NCI-H82 treated with DMSO at 0.1 percent for 48 hours (cell line): ENCODE data around the gene RAPSN.

Experiments
- DNase-seq: peaks from one replicate; lab custom pipeline; 2025; ENCODE audit not compliant: unreplicated experiment; lab: John Stamatoyannopoulos, UW

The RAPSN gene

DNA sequence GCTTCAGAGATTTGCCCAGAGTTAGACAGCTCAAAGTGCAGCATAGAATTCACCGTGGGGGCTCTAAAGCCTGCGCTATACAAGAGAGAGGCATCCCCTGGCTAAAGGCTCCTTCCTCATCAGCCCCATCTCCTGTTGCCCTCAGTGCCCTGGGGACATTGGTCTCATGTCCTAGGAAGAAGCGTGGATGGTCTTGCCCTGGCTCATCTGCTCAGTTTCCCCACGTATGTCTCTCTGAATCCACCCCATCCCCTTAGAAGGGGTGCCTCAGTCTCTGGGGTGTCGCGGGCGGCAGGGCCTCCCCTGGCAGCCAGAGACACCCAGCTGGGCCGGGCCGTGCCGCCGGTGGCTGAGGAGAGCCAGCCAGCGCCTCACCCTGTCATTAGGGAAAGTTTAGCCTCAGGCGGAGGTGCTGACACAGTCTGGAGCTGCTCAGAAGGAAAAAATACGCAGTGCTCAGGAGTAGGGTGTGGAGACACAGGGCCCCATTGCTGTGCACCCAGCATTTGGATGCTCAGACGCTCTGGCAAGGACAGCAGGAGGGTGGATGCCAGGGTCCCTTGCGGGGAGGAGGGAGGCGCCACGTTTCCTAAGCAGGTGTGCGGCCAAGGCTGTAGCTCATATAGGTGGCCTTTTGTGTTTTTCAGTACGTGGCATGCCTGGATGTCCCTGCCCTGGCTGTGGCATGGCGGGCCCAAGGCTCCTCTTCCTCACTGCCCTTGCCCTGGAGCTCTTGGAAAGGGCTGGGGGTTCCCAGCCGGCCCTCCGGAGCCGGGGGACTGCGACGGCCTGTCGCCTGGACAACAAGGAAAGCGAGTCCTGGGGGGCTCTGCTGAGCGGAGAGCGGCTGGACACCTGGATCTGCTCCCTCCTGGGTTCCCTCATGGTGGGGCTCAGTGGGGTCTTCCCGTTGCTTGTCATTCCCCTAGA, 39.2 kb downstream of the RAPSN start:
- no peak for DNase-seq

DNA sequence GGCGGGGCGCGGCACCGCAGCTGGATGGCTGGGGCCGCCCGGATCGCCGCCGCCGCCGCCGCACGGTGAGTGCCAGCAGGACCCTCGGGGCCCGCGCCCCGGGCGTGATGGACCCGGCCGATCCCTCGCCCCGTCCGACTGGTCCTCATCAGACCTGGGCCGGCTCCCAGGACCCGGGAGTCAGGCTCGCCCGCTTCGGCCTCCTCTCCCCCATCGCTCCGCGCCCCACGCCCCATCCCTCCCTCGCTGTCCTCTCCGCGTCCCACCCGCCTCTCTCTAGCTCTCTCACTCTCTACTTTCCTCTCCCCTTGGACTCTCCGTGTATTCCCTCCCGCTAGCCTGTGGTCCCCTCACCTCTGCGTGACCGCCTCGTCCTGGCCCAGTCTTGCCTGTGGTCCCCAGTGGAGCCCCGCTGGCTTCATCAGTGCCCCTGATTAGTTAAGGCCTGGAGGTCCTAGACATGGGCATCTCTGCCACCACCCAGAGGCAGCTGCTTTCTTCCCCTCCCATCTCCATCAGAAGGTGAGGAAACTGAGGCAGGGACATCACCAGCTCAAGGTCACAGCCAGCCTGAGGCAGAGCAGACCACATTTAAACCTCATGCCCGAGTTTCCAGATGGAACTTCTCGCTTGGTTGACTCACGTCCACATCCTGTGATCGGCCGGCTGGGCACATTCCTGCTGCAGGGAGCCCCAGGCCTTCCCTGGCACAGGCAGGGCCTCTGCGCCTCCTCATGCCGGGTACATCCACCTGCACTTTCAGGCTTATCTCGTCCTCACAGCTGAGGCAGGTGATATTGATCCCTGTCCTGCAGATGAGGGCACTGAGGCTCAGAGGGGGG, 40.1 kb downstream of the RAPSN start:
- no peak for DNase-seq

GRCh38 chr11:47407746-47408590, 41.0 kb downstream of the RAPSN start, which contains the start of gene SLC39A13:
Gene SLC39A13, plus strand, starts transcription at chr11:47408590. Its CDS starts 1,505 bp downstream, at chr11:47410095.
- peak; percentile 56 for DNase-seq

DNA sequence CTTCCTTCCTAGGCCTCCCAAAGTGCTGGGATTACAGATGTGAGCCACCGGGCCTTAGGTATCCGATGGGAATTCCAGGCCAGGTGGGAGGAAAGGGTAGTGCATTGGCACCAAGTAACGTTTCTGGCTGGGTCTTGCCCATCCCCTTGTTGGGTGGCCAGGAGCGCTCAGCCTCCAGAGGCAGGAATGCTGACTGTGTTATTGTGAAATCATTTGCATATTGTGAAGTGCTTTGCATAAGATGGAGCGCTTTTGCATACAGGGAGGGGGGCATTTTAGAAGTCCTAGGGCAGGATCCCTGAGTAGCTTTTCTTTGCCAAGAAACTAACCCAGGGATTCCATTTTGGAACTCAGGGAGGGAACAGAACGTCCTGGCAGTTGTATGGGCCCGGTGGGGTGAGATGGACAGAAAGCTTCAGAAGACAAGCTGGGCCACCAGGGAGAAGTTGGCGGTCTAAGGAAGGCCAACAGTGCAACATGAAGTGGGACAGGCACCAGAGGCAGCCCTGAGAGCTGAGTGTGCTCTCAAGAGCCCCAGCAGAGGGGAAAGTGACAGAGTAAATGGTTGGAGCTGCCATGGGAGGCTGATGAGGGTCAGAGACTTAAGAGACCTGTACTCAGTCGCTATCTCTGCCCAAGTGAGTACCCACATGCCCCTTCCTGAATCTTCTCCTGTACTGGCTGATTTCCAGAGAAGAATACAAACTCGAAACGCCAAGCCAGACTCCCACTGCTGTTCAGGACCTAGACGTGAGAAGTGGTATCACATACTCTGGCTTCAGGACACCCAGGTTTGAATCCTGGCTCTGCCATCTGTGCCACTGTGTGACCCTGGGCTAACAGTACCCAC, 41.8 kb downstream of the RAPSN start:
- DNase-seq = no peak

DNA sequence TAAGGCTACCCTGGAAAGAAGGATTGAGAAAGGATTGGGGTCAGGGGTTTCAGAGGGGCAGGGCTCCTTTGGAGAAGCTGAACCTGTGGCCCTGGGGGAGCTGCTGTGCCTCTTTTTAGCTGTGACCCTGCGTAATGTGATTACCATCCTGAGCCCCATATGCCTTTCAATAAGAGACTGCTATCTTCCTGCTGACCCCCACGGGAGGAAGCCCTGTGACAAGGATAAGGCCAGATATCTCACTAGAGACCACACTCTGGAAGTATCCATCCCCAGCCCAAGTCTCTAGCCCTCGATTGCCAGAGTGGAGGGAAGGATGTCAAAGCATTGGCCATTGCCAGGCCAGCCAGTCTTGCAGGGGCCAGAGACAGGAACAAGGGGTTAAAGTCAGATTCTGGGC, 45.4 kb downstream of the RAPSN start:
- DNase-seq = peak; percentile 17

DNA sequence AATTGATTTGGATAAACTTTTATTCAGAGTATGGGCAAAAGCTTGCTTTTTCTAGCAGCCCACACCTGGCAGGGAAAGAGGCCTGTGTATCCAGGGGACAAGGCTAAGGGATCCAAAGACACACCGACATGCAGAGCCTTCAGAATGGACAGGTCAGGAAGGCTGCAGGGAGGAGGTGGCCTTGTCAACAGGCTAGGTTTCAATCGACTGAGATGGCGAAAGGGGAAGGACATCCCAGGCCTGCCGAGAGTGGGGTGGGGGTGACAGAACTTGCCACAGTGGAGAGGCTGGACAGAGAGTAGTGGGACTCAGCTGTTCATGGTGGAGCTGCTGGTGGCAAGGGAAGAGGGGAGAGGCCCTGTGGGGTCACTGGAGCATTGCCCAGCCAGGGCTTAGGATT, 45.8 kb downstream of the RAPSN start:
- DNase-seq = no peak

GRCh38 chr11:47400768-47401279, 48.1 kb downstream of the RAPSN start:
- DNase-seq = no peak

- no peak for DNase-seq
Measured at GRCh38 chr11:47399860-47400767, 48.8 kb downstream of the RAPSN start.

DNA sequence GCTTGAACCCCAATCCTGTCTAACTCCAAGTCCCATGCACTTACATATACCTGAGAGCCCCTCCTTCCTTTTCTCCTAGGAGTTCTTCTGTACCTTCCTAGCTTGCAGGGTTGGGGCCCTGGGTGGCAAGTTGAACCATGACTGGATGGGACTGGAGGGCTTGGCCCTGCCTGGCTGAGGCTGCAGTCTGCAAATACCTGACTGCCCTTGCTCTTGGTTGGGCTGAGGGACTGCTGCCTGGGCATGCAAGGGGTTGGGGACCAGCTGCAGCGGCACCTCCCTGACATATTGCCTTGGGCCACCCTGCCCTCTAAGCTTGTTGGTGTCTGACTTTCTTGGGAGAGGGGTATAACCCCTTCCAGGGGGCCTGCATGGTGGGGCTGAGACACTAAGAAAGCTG, 50.4 kb downstream of the RAPSN start:
- no peak for DNase-seq

- no peak for DNase-seq
Measured at GRCh38 chr11:47398011-47398410, 50.9 kb downstream of the RAPSN start.

- no peak for DNase-seq
Measured at GRCh38 chr11:47396049-47396320, 53.0 kb downstream of the RAPSN start.

- no peak for DNase-seq
Measured at GRCh38 chr11:47395223-47396048, 53.5 kb downstream of the RAPSN start.

DNA sequence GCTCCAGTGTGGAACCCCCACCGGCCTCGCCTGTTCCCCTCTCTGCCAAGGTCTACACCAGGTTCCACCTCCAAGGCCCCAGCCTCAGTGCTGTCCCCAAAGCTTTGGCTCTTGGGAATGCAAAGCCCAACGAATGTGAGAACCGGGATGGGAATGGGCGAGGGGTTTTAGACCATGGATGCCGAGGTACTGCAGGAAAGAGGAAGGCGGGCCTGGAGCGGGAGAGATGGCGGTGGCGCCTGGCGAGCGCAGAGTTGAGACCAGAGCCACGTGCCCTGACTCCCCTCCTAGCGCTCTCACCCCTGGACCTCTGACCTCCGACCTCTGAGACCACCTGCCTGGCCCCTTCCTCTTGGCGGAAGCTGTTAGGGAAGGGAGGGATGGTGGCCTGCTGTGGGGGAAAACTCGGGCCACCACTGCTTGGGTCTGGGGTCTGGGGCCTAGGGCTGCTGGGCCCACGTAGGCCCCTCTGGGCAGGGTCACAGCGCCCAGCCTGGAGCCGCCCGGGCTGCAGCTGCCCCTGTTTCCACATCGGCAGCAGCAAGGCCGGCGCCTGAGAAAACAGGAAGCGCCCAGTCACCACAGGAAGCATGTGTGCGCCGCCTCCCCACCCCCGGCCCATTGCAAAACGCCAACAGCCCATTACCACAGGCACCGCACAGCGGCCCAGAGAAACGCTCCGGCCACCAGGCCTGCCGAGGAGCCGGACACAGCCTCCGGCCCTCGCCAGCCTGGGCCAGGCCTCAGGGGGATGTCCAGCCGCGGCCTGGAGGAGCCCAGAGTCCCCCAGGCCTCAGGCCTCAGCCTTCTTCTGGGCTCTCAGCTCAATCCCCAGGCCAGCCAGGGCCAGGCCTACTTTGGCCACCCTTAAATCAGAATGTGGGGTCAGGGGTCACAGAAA, 54.4 kb downstream of the RAPSN start:
- DNase-seq = no peak

DNA sequence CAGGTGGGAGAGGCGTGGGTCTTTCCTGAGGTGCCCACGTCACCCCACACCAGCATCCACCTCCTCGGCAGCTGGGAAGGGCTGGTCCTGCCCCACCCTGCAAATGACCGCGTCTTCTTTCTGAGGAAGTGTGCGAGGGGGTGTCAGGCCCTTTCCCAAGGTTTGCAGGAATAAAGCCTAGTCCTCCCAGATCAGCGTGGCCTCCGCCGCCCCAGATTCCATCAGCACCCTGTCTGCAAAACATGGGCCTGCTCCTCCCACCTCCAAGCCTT, 55.0 kb downstream of the RAPSN start:
- no peak for DNase-seq

DNA sequence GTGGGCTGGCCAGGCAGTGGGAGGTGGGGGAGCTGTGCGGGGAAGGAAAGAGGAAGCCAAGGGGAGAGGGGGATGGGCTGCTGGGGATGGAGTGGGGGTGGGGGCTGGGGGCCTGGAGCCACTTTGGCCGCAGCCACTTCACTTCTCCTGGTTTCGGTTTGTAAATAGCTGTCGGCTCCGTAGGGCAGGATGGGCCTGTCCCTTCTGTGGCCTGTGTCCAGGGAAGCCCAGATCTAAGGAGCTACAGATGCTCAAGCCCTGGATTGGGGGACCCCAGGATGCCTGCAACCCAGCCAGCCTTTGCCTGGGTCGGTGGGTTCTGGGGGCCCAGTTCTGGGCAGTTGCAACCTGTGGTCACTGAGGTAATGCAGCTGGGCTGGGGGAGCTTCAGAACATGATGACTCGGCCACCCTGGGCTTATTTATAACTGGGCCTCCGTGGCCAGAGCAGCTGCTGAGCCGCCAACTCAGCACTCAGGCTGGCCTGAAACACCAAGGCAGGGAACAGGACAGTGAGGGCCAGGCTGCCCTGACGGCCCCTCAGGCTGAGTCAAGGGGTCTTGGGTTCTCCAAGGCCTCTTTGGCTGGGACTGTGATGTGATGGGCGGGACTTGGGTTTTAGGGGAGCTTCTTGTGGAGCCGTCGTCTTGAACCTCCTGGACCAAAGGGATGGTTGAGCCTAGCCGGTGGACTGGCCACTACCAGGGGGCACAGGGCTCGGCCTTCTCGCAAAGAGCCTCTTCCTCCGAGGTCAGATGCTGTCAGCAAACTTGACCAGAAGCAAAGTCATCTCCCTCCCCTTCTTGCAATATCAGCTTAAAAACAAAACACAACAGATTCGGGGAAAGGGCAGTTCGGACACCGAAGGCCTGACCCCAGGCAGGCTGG, 55.5 kb downstream of the RAPSN start:
- DNase-seq = no peak

DNA sequence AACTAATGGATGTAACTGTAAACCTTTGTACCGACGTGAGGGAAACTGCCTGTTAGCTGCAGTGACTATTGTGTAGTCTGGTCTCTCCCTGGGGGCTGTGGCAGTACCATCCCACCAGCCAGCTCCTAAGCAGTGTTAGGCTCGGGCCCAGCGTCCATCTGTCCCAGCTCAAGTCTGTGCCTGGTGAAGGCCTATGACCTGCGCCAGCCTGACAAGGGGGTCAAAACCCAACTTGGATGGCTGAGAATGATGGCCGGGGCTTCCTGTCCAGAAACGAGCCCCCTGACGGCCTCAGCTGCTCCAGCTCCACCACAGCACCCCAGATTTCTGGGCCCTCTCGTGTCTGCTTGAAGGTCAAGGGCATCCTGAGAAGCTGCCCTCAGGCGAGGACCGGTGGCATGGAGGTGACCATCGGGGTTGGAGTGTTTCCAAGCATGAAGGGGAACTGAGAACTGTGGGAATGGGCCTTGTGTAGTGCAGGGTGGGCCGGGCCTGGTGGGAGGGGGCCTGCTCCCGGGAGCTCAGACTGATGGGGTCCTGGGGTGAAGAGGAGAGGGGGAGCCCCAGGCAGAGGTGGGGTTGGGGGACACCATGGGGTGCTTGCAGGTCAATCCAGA, 56.3 kb downstream of the RAPSN start:
- DNase-seq = no peak
